HG02588 (cell line): Measurements from ENCODE around the gene TAPBP.
A peak's percentile ranks its signal among the peaks of the same experiment; 100 is the strongest.

Experiments used
- ATAC-seq: cut with Tn5 transposase; IDR thresholded peaks from one replicate; pipeline ENCODE4 v1.9.1; 2021; ENCODE audit warnings: mild to moderate bottlenecking, moderate library complexity; ENCODE audit not compliant: unreplicated experiment

Gene TAPBP

DNA sequence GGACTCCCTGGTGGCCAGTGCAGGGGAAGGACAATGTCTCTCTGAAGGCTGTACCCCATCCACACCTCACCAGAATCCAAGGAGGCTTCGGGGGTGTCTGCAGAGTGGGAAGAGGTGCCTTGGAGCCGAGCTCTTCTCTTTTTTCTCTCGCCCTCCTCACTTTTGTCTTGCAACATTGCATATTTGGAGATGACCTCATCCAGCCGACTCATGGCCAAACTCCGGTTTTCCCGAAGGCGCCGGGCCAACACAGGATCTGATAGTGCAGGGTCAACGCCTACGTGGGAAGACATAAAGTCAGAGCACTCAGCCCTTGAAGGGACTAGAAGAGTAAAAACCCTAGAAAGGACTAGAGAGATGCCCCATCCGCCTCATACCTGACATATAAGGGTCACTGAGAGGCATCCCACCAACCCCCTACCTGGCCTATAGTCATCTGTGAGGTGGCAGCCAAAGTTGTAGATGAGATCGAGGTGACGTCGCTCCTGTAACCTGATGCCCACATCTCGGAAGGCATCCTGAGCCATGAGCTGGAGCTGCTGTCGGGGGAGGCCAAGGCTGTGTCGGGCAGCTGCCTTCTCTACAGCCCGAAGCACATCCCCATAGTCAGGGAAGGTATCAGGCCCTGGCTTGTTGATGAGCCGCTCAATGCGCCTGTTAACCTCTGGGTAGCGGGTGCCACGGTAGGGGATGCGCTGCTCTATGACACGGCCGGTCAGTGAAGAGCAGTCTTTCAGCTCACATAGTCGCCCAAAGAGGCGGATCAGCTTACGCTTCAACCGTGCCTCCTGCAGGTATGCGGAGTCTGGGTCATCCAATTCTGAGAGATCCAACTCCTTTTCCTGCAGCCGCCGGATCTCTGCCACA is 6.7 kb upstream of the TAPBP start:
- no peak for ATAC-seq

DNA sequence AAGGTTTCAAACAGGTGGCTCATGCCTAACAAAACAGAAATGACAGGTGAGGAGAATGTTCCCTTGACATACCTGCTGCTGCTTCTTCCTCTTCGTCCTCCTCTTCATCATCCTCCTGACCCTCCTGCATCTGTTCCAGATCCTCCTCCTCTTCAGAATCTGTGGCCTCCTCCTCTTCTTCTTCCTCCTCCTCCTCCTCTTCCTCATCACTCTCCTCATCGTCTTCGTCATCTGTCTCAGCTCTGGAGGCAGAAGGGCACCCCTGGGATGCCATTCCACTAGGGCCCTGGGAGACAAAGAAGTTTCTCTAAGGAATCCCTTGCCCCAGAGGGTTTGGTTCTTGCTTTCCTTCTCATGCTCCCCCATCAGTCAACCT is 6.0 kb upstream of the TAPBP start:
- no peak for ATAC-seq

DNA sequence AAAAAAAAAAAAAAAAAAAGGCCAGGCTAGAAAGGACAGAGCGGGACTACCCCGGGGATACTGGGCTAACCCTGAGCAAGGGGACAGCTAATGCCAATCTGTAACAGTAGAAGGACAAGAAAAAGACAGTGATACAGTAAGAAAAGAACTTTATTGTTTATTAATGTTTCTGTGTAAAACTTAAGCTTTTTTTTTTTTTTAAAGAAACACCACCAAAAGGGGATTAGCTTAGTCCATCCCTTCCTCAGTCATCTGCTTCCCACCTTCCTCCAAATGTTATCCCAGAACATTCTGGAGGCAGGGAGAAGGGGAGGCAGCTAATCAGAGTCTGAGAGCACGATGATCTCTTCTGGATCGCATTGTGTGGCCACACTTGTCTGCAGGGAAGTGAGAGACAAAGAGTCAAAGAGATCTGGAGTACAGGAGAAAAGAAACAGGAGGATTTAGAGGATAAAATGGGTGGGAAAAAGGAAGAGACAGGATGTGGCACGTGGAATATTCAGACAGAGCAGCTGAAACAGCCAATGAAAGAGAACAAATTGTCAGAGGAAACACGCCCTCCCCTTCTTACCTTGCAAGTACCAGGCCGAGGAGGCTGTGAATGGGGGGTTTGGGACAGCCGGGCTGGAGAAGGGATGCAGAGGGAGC is 4.7 kb upstream of the TAPBP start:
- ATAC-seq: no peak

DNA sequence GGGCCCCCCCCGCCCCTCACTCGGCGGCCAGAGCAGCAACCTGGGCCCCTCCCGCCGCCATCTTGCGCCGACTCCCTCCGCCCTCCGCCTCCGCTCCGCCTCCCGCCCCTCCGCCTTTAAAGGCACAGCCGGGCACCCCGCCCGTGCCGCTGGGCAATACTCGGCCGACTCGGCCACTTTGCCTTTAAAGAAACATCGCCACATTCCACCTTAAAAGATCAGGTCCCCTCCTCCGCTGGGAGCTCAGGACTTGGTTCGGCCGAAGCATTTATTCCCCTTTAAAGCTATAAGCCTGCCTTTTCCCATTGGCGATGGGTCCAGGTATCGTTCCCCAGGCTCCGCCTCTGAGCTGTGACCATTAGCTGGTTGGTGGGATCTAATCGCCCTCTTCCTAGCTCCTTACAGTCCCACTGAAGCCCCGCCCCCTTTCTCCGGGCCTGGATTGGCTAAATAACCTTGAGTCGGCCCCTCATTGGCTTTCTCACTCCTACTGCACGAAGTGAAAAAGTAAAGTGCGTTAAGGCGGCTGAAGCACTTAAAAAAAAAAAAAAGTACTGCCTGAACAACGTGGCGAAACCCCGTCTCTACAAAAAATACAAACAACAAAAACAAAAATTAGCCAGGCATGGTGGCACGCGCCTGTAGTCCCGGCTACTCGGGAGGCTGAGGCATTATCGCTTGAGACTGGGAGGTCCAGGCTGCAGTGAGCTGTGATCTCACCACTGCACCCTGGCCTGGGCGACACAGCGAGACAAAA is 4.0 kb upstream of the TAPBP start, which contains the start of gene ZBTB22:
Gene ZBTB22 (minus strand): TSS at position 76 of the 757 bp plus-strand sequence. CDS start 828 bp downstream, outside the sequence.
- ATAC-seq: peak; percentile 44

DNA sequence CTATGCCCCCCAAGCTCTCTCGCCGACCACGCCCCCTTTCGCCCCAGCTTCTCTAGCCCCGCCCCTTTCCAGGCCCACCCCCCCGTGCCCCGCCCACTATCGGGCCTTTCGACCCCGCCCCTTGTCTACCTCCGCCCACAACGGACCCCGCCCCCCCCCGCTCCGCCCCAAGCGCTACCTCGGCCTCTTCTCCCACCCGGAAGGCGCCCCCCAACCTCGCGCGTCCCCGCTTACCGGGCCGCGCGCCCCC is 3.5 kb upstream of the TAPBP start:
- no peak for ATAC-seq

DNA sequence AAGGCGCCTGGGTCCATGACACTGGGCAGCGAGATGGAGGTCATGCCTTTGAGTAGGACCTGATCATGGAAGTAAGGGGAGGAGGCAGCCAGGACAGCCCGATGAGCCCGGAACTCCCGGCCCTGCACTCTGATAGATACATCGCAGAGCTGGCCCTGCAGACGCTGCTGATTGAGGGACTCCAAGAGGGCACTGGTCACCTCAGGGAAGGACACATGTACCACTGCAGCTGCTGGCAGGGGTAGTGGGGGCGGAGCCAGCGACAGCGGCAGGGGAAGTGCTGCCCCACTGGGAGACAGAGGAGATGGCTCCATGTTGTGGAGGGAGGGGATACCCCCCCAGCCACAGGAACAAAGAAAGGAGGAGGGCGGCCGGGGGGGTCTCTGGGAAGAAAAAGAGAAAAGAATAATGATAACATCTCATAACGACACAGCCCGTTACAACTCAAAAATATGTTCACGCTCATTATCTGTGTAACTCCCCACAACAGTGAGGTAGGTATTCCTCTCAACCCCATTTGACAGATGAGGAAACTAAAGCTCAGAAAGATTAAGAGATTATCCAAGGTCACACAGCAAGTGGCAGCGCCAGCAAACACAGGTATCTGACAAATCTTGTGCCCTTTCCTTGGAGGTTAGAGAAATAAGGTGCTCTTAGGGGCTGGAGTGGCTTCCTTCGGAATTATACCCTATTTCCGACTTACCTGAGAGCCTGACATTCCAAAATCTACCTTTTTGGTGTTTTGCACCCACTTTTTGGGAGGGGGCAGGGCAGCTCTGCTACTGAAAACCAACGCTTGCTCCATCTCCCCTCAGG is 2.9 kb upstream of the TAPBP start:
- ATAC-seq: no peak

DNA sequence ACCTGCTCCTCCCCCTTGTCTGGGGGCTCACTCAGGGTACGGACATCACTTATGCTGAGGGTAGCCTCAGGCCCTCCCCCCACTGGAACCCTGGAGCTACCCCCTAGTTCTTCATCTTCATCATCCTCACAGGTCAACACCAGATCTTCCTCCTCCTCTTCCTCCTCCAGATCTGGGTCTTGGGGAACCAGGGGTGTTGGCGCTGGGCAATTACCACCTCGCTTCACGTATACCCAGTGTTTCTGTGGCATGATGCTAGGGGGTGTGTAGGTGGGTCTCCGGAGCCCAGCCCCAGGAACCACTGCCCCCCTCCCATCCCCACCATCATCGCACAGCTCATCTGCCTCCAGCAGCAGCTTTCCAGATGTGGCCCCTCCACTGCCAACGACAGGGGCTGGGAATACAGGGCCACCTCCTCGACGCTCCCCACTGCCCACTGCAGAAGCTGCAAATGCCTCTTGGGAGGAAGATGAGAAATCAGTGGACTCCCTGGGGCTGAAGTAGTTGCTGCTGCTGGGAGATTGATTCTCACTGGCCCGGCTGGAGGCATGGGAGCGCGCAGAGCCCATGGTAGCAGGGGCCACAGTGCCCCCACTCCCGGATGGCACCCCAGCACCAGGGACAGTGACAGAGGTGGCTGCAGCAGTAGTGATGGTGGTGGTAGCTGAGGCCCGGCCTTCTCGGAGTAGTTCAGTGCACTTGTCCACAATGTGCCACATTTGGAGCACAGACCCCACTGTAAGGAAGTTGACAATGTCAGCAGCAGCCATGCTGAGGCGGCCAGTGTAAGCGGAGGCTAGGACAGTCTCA is 2.1 kb upstream of the TAPBP start:
- no peak for ATAC-seq

DNA sequence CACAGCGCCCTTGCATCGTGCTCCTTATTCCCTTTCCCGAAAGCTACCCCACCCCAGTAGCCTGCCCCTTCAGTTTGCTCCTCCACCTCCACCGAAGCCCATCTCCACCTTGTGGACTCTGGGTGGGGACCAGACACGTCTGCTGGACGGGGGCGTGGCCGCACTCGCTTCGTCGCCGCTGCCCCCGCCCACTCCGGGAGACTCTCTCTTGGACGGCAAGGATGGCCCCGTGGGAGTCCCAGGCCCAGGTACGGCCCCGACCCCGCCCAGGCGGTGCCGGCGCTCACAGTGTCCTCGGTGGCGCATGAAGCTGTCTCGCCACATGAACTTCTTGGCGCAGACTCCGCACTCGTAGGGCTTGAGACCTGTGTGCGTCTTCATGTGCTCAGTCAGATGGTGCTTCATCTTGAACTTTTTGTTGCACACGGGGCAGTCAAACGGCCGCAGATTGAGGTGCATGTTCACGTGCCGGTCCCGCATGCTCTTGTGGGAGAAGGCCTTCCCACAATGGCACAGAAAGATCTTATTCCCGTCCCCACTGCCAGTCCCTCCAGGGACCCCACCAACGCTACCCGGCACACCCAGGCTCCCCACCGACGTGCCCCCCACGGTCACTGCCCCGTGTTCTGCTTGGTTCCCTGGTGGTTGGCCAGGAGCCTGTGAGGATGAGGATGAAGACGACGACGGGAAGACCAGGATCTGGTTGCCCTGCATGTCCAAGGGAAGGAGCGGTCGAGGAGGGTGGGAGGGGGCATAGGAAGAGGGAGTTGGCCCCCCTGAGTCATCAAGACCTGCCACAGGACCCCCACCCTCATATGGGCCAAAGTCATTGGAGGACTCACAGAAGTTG is 1.3 kb upstream of the TAPBP start:
- ATAC-seq: no peak

DNA sequence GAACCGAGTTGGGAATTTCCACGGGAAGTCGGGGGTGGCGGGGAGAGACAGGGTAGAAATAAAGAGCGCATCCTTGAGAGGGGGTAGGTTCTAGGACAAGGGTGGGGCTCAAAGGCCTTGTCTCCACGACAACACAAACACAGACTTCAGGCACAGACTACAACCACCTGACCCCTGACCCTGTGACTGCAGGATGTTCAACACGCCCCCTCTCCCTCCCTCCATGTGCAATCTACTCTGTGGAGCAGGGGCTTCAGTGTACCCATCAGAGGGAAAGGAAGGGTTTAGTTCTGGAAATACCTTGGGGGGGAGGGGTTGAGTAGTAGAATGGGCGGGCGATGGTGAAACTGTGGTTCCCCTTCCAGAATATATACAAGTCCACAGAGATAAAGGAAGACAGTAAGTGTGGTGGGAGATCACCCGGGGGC is 651 bp upstream of the TAPBP start:
- ATAC-seq: no peak

DNA sequence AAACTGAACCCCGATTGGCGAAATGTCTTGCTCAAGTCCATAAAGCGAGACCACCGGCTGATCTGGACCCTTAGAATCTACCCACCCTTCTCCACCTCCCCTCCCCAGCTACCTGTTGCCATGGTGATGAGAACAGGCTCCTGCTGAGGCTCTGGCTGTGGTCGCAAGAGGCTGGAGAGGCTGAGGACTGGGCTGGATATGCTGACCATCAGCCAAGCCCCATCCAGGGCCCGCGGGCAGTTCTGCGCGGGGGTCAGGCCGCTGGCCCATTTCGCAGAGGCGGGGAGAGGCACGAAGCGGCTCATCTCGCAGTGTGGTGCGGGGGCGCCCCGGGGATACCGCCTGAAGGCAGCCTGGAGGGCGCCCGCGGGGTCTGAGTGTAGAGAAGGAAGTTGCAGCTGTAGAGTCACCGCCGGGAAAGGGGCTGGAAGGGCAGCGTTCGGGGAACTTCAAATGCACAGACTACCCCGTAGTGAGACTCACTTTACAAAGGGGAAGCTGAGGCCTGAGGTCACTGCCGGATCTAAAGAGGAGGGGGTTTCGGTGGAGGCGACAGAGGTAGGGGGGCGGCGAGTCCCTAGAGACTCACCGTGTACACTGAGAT is 671 bp downstream of the TAPBP start:
- peak; percentile 7 for ATAC-seq

DNA sequence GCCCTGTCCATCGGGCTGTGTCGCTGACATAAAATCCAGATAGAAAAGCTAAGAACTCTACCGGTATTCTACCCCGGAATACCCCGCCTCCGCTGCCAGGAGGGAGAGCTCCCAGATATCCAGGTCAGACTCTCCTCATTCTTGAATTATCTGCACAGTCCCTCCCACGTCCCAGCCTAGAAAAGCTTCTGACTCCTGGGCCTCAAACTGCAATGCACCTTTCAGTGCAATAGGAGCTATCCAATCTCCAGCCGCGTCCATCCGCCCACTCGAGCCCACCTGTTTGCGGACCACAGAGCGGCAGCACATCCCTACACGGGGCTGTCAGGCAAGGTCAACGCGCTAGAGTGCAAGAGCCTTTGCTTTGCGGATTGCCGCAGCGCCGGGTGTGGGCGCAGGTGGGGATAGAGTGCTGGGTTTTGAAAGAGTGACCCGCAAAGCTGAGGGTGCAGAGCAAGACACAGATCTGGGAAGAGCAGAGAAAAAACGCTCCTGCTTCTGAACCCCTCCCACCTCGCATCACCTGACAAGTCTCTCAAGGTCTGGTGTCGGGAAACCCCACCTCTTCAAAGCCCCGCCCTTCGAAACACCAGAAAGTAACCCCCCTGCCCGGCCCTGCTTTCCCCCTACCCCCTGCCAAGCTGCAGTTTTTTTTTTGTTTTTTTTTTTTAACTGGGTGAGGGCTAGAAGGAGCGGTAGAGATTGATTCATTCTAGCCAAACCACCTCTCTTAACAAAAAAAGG is 1.3 kb downstream of the TAPBP start:
- ATAC-seq: peak; percentile 29

DNA sequence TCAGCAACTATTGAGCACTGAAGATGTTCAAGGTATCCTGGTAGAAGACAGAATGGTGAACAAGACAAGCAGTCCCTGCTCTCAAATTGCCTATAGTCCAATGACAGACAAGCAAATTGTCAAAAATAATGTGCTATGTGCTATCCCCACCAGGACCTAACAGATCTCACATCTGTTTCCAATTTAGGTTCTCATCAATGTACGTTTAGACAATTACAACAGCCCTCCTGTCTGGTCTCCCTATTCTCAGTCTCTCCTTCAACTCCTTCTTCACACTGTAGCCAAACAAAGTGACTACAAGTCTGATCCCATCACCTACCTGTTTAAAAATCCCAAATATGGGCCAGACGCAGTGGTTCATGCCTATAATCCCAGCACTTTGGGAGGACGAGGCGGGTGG is 7.5 kb downstream of the TAPBP start:
- ATAC-seq: no peak

DNA sequence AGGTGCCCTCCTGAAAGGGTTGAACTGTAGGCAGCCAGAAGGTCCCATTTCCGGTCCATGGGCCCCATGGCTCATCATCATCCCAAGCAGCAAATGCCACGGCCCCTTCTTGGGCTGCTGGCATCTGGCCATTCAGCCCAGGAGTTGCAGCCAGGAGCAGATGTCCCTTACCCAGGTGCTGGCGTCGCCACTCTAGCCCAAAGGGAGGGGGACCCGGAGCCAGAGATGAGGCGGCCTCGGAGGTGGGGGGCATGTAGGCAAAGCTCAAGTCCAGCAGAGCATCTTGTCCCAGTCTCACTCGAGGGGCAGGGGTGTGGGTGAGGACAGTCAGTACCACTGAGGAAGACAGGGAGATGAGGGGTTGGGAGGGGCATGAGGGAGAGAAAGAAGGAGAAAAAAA is 8.8 kb downstream of the TAPBP start:
- no peak for ATAC-seq

DNA sequence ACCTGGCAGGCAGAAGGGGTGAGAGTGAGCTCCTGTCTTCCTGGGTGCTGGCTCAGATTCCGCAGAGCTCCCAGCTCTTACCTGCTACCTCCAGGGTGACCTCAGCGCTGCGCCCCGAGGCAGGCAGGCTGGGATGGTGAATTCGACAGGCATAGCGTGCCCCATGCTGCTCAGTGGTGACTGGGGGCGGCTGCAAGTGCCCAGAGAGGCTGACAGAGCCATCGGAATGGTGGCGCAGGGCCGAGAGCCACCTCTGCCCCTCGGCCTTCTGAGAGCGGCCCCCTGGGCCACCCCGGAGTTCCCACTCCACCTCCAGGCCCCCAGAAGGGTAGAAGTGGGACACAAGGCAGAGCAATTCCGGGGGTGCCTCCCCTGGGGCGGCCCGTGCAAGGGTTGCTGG is 9.7 kb downstream of the TAPBP start:
- ATAC-seq: no peak

DNA sequence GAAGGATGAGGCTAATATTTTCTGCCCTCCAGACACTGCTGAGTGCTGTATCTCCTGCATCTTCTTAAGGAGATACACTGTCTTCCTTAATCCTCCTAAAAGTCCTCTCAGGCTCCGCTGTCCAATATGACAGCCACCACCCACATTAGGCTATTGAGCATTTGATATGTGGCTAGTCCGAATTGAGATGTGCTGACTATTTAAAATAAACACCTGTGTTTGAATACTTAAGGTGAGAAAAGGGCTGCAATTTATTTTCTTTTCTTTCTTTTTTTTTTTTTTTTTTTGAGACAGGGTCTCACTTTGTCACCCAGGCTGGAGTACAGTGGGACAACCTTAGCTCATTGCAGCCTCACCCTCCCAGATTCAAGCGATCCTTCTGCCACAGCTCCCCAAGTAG is 12.0 kb downstream of the TAPBP start:
- ATAC-seq: no peak

DNA sequence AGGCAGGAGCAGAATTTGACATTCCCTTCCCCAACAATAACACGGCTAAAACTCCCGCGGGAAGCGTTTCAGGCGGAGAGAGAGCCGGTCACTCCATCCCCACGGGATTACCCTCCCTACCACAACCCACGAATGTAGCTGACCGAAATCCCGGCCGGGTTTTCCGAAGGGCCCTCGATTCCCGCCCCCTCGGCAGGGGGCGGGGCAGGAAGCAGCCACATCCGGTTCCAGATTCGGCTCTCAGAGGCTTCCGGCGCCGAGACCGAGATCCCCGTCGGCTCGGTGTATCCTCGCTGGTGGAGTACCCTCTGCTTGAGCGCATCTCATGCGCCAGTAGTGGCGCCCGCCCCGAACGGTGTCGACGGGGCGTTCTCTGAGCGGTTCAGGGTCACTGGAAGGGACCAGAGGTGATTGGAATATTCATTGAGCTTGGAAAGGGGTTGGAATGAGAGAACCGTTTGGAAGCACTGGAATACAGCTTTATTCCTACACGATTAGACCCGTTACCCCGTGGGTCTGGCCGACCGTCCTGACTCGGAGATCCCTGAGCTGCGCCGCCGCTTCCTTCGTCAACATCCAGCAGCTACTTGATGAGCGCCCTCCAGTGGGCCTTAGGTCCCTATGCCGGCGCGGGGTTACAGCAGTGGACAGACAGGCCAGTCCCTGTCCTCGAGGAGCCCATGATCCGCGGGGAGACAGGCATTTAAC is 14.5 kb downstream of the TAPBP start:
- ATAC-seq: peak; percentile 75

DNA sequence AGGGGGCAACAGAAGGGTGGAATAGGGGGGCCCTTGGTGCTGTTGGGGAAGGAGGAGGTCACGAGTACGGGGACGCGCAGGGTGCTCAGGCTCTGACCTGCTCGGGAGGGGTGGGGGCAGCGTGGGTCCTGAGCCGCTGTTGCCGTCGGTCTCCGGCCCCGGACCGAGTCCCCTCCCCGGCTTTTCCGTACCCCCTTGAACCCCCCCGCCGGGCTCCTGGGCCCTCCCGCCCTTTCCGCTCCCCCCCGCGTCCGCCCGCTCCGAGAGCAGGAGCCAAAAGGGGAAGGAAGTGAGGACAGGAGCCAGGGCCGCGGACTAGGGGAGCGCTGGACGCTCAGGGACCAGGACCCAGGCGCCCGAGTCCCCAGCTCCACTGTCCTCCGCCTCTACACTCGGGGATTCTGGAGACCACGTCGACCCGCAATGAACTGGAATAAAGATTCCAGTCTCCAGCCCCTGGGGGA is 15.1 kb downstream of the TAPBP start, which contains the start of gene RGL2:
Gene RGL2 (minus strand): TSS at position 170 of the 464 bp plus-strand sequence. CDS start 332 bp downstream, outside the sequence.
- ATAC-seq: peak; percentile 16
